H1 (cell line): ENCODE results near the gene COLEC11. TPM values are rescaled to one million over a fixed set of nuclear protein-coding genes. Genes with fewer than 3 reads are reported as not detected.

Experiments used
- EZH2 ChIP-seq: fragments of 200-600 bp; sonication (generic); IDR thresholded peaks from 2 replicates; pipeline ENCODE4 v1.7.1; 2012; ENCODE audit warnings: low read depth, mild to moderate bottlenecking, moderate library complexity, low read length, inconsistent platforms; ENCODE audit not compliant: severe bottlenecking
- KDM5A ChIP-seq: fragments of 200-600 bp; IDR thresholded peaks from 2 replicates; pipeline ENCODE4 v1.7.1; 2012; ENCODE audit warnings: mild to moderate bottlenecking, low read length, inconsistent platforms, mixed read lengths
- RAD21 ChIP-seq, 2 experiments: IDR thresholded peaks in 1 of 2; conservative IDR thresholded peaks in 1 of 2; 2 replicates each; pipeline ENCODE4 v1.6.1; 2011; ENCODE audit warnings: low read depth in 2 of 2, low read length in 2 of 2, improper control_type of control experiment in 1 of 2, inconsistent platforms in 1 of 2, mild to moderate bottlenecking in 1 of 2, moderate library complexity in 1 of 2
- RBBP5 ChIP-seq: IDR thresholded peaks from 2 replicates; pipeline ENCODE4 v1.7.1; 2012; ENCODE audit warnings: low read depth, mild to moderate bottlenecking, inconsistent platforms, low read length, moderate library complexity, borderline replicate concordance
- RFX5 ChIP-seq: IDR thresholded peaks from 2 replicates; pipeline ENCODE4 v1.6.1; 2011; ENCODE audit warnings: low read depth, low read length, improper control_type of control experiment, borderline replicate concordance
- polyA plus RNA-seq, 7 experiments: library from polyadenylated mRNA; depleted of rRNA in 3 of 7; stranded (reverse) in 5 of 7; unstranded in 2 of 7; fragments of >200 nt in 5 of 7; fragments of 200-250 nt in 2 of 7; gene quantifications; 1 replicate in 5 of 7; 2 replicates in 1 of 7; 4 replicates in 1 of 7; pipeline versions ENCODE4 v1.2.1 to v1.2.3, GENCODE V29; 2011 to 2013; ENCODE audit warnings: missing spikeins in 2 of 7, mixed read lengths in 2 of 7
- total RNA-seq: library from RNA; stranded (reverse); fragmentation: NEBNext Ultra II Directional; extraction: Animal tissue kit (Norgen Biotek cat#: 25700); gene quantifications from 2 replicates; pipeline ENCODE4 v1.2.1, GENCODE V29; 2021
- TF ChIP-seq, protein P1 (sequence below): IDR thresholded peaks from 2 replicates; pipeline ENCODE4 v1.6.1; 2012; ENCODE audit warnings: inconsistent platforms
- TF ChIP-seq, protein P2 (sequence below): IDR thresholded peaks from 2 replicates; pipeline ENCODE4 v1.6.1; 2011; ENCODE audit warnings: low read length, improper control_type of control experiment

The COLEC11 gene
- total and polyA plus RNA-seq, 2 of the 8 experiments (the other 6 are each of a cell fraction or from before 2014, with no cell fraction given) = 0.47 to 0.80 TPM

DNA sequence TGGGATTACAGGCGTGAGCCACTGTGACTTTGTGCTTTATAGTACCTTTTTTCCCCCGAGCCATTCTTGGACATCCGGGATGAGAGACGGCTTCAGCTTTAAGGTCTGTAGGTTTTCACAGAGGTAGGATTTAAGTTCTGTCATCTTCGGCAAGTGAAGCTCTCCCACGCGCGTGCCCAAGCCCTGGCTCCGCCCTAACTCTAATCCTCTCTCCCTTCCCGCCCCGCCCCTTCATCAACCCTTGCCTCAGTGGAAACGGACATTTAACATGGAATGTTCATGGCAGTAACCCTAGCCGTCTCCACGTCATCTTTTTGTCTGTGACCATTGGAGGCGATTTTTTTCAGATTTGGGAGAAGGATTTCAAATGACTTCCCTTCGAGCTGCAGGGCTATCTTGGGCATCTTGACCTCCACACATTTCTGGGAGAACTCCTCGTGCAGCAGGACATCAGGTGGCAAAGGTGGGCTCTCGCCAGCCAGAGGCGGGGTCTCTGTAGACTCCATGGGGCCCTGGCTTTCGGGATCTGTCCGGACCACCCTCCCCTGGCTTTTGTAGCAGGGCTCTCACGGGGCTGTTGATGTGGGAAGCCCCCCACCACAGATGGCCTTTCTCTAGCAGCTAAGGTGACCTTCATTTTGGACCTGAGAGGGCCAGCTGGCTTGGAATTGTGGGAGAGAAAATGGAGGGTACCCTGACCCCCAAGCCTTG lies 6.8 kb downstream of the COLEC11 start (continued):
- no peak for TF ChIP-seq RAD21 (IDR thresholded peaks at IDR 0.05 in 1 of 2, conservative IDR thresholded peaks at IDR 0.05 in 1 of 2; ENCODE audit: low read depth in 2 of 2, low read length in 2 of 2)
- TF ChIP-seq, protein P1, sequence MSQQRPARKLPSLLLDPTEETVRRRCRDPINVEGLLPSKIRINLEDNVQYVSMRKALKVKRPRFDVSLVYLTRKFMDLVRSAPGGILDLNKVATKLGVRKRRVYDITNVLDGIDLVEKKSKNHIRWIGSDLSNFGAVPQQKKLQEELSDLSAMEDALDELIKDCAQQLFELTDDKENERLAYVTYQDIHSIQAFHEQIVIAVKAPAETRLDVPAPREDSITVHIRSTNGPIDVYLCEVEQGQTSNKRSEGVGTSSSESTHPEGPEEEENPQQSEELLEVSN = no peak
- TF ChIP-seq KDM5A = no peak
- no peak for TF ChIP-seq RFX5
- TF ChIP-seq, protein P2, sequence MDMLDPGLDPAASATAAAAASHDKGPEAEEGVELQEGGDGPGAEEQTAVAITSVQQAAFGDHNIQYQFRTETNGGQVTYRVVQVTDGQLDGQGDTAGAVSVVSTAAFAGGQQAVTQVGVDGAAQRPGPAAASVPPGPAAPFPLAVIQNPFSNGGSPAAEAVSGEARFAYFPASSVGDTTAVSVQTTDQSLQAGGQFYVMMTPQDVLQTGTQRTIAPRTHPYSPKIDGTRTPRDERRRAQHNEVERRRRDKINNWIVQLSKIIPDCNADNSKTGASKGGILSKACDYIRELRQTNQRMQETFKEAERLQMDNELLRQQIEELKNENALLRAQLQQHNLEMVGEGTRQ = no peak
- TF ChIP-seq RBBP5 = no peak
- no peak for TF ChIP-seq EZH2
